Islet of Langerhans (tissue), 1 donor: Measurements from ENCODE around the gene LHPP.

Source experiments
- FAIRE-seq: peaks from one replicate; lab custom pipeline; 2011; peaks lifted over from hg19 to GRCh38; lab: Jason Lieb, UNC

LHPP gene

GRCh38 chr10:124472071-124472470 is 10.4 kb downstream of the LHPP start:
- FAIRE-seq: no peak

GRCh38 chr10:124473070-124473469 is 11.4 kb downstream of the LHPP start:
- FAIRE-seq: no peak

GRCh38 chr10:124474514-124475070 is 13.0 kb downstream of the LHPP start:
- no peak for FAIRE-seq

- FAIRE-seq: no peak
Measured at GRCh38 chr10:124476043-124476725, 14.6 kb downstream of the LHPP start.

GRCh38 chr10:124477614-124478363 is 16.2 kb downstream of the LHPP start:
- no peak for FAIRE-seq

- no peak for FAIRE-seq
Measured at GRCh38 chr10:124478515-124478914, 16.9 kb downstream of the LHPP start.

- no peak for FAIRE-seq
Measured at GRCh38 chr10:124480860-124481259, 19.2 kb downstream of the LHPP start.

- no peak for FAIRE-seq
Measured at GRCh38 chr10:124481717-124482116, 20.1 kb downstream of the LHPP start.

GRCh38 chr10:124482236-124482800 is 20.7 kb downstream of the LHPP start:
- no peak for FAIRE-seq

- FAIRE-seq: no peak
Measured at GRCh38 chr10:124482876-124483275, 21.3 kb downstream of the LHPP start.

GRCh38 chr10:124484031-124484430 is 22.4 kb downstream of the LHPP start:
- FAIRE-seq: no peak

GRCh38 chr10:124484661-124485060 is 23.0 kb downstream of the LHPP start:
- FAIRE-seq: no peak

GRCh38 chr10:124486635-124487034 is 25.0 kb downstream of the LHPP start:
- FAIRE-seq: no peak

GRCh38 chr10:124491105-124491504 is 29.5 kb downstream of the LHPP start:
- no peak for FAIRE-seq

- FAIRE-seq: no peak
Measured at GRCh38 chr10:124492266-124492665, 30.6 kb downstream of the LHPP start.

- no peak for FAIRE-seq
Measured at GRCh38 chr10:124493214-124493882, 31.7 kb downstream of the LHPP start.

GRCh38 chr10:124494046-124494807 is 32.6 kb downstream of the LHPP start:
- no peak for FAIRE-seq

GRCh38 chr10:124495162-124495561 is 33.5 kb downstream of the LHPP start:
- no peak for FAIRE-seq

- FAIRE-seq: no peak
Measured at GRCh38 chr10:124495725-124496124, 34.1 kb downstream of the LHPP start.

GRCh38 chr10:124496150-124496549 is 34.5 kb downstream of the LHPP start:
- FAIRE-seq: no peak

- FAIRE-seq: no peak
Measured at GRCh38 chr10:124496620-124497019, 35.0 kb downstream of the LHPP start.
